HG02840 (cell line): Measurements from ENCODE around the gene CCDC120.

ENCODE experiments used
- ATAC-seq: cut with Tn5 transposase; IDR thresholded peaks from one replicate; pipeline ENCODE4 v1.9.1; 2021; ENCODE audit warnings: mild to moderate bottlenecking, moderate library complexity, moderate number of reproducible peaks; ENCODE audit not compliant: unreplicated experiment, low FRiP score

CCDC120 gene

GRCh38 chrX:49058794-49059193, at the start of gene CCDC120:
CCDC120 (plus strand) TSS chrX:49058999; CDS start chrX:49062042, 3,043 bp downstream.
- no peak for ATAC-seq

GRCh38 chrX:49019050-49019449, 39.7 kb upstream of the CCDC120 start:
- no peak for ATAC-seq

- no peak for ATAC-seq
Measured at GRCh38 chrX:49019599-49020249, 39.1 kb upstream of the CCDC120 start.

GRCh38 chrX:49029876-49030275, 28.9 kb upstream of the CCDC120 start:
- ATAC-seq, result no peak

- ATAC-seq, result no peak
Measured at GRCh38 chrX:49030283-49030682, 28.5 kb upstream of the CCDC120 start.

GRCh38 chrX:49037883-49038475, 20.8 kb upstream of the CCDC120 start:
- no peak for ATAC-seq

GRCh38 chrX:49039598-49040375, 19.0 kb upstream of the CCDC120 start:
- ATAC-seq, result no peak

GRCh38 chrX:49040376-49040955, 18.3 kb upstream of the CCDC120 start:
- ATAC-seq, result no peak

- no peak for ATAC-seq
Measured at GRCh38 chrX:49041744-49042580, 16.8 kb upstream of the CCDC120 start.

- peak; percentile 2 for ATAC-seq
Measured at GRCh38 chrX:49042581-49043219, 16.1 kb upstream of the CCDC120 start.

GRCh38 chrX:49043220-49043986, 15.4 kb upstream of the CCDC120 start, which contains the start of gene TFE3:
TFE3 (minus strand) TSS chrX:49043357; CDS start chrX:49043226, 131 bp downstream.
- ATAC-seq, result peak; percentile 95

GRCh38 chrX:49043987-49044281, 14.9 kb upstream of the CCDC120 start:
- ATAC-seq, result no peak

GRCh38 chrX:49053223-49054072, 5.4 kb upstream of the CCDC120 start:
- ATAC-seq, result no peak

- no peak for ATAC-seq
Measured at GRCh38 chrX:49054073-49054762, 4.6 kb upstream of the CCDC120 start.

- no peak for ATAC-seq
Measured at GRCh38 chrX:49059201-49059600, 402 bp downstream of the CCDC120 start.

GRCh38 chrX:49059681-49060085, 884 bp downstream of the CCDC120 start:
- ATAC-seq, result no peak

- ATAC-seq, result no peak
Measured at GRCh38 chrX:49060914-49061313, 2.1 kb downstream of the CCDC120 start.

- no peak for ATAC-seq
Measured at GRCh38 chrX:49061490-49061889, 2.7 kb downstream of the CCDC120 start.
